H1 (cell line): ENCODE data around the gene NUBPL. TPM values are rescaled to one million over a fixed set of nuclear protein-coding genes. Genes with fewer than 3 reads are reported as not detected.

ENCODE experiments used
- CTCF ChIA-PET: fragments of 300-600 bp; sonication (Branson Sonifier 250); formaldehyde crosslinking; loops from one replicate; lab custom pipeline; 2021; ENCODE audit not compliant: partially characterized antibody; lab: Charles Lee
- POLR2A ChIA-PET: fragments of 300-600 bp; sonication (Branson Sonifier 250); formaldehyde crosslinking; loops from one replicate; lab custom pipeline; 2021; ENCODE audit warnings: inconsistent platforms; ENCODE audit not compliant: partially characterized antibody; lab: Charles Lee
- DNase-seq, 2 experiments: peaks; one replicate each; pipeline versions ENCODE4 v3.0.0 to v3.0.0-alpha.2; 2010 to 2022; ENCODE audit warnings: low spot score in 2 of 2, low read depth in 1 of 2, mixed read lengths in 1 of 2
- FAIRE-seq: peaks from 2 replicates; lab custom pipeline; 2011; peaks lifted over from hg19 to GRCh38; lab: Jason Lieb, UNC
- H2AFZ ChIP-seq: 2 replicates; pipeline ENCODE4 v1.8.1; 2012; ENCODE audit warnings: low read length, inconsistent platforms
- H2AK5ac ChIP-seq: 2 replicates; pipeline ENCODE4 v1.6.1; 2013; ENCODE audit warnings: low read depth, low read length
- H2BK120ac ChIP-seq: replicated peaks from 2 replicates; pipeline ENCODE3; 2013; ENCODE audit warnings: low read depth, low read length, inconsistent platforms
- H2BK12ac ChIP-seq: 2 replicates; pipeline ENCODE4 v1.6.1; 2013; ENCODE audit warnings: low read depth, low read length
- H2BK15ac ChIP-seq: 2 replicates; pipeline ENCODE4 v1.6.1; 2013; ENCODE audit warnings: low read length
- H2BK20ac ChIP-seq: 2 replicates; pipeline ENCODE4 v1.6.1; 2013; ENCODE audit warnings: low read length
- H2BK5ac ChIP-seq: 2 replicates; pipeline ENCODE4 v1.6.1; 2013; ENCODE audit warnings: low read depth, low read length
- H3K14ac ChIP-seq: 2 replicates; pipeline ENCODE4 v1.6.1; 2013; ENCODE audit warnings: inconsistent platforms; ENCODE audit not compliant: insufficient read length
- H3K18ac ChIP-seq: 2 replicates; pipeline ENCODE4 v1.6.1; 2013; ENCODE audit warnings: low read length; ENCODE audit errors: extremely low read depth
- H3K23ac ChIP-seq: 2 replicates; pipeline ENCODE4 v1.6.1; 2013; ENCODE audit warnings: inconsistent platforms; ENCODE audit not compliant: insufficient read length
- H3K23me2 ChIP-seq: 2 replicates; pipeline ENCODE4 v1.6.1; 2013; ENCODE audit warnings: low read depth, low read length
- H3K27ac ChIP-seq: 2 replicates; pipeline ENCODE4 v1.6.1; 2011; ENCODE audit warnings: low read depth, low read length, inconsistent platforms
- H3K27me3 ChIP-seq, 4 experiments: replicated peaks in 1 of 4; 1 replicate in 1 of 4; 2 replicates in 3 of 4; pipeline versions ENCODE4 v1.6.1 to v1.8.1; 2011 to 2013; ENCODE audit warnings: low read length in 3 of 4, mild to moderate bottlenecking in 3 of 4, inconsistent platforms in 2 of 4, mixed read lengths in 2 of 4, moderate library complexity in 1 of 4; ENCODE audit not compliant: control insufficient read depth in 3 of 4, insufficient read depth in 3 of 4; ENCODE audit errors: extremely low read depth in 1 of 4
- H3K36me3 ChIP-seq, 4 experiments: 2 replicates each; pipeline versions ENCODE4 v1.6.1 to v1.8.1; 2011 to 2013; ENCODE audit warnings: mild to moderate bottlenecking in 4 of 4, low read length in 3 of 4, moderate library complexity in 2 of 4, control low read depth in 1 of 4, inconsistent platforms in 1 of 4; ENCODE audit not compliant: insufficient read depth in 4 of 4, control insufficient read depth in 2 of 4
- H3K4ac ChIP-seq: replicated peaks from 2 replicates; pipeline ENCODE3; 2013; ENCODE audit warnings: low read length, low read depth, mixed read lengths, inconsistent platforms; ENCODE audit not compliant: insufficient read length
- H3K4me1 ChIP-seq, 4 experiments: replicated peaks in 1 of 4; 1 replicate in 1 of 4; 2 replicates in 3 of 4; pipeline versions ENCODE4 v1.6.1 to v1.8.1; 2011 to 2013; ENCODE audit warnings: low read length in 3 of 4, inconsistent platforms in 2 of 4, mixed read lengths in 1 of 4; ENCODE audit not compliant: insufficient read depth in 4 of 4, control insufficient read depth in 3 of 4
- H3K4me2 ChIP-seq, 2 experiments: 2 replicates each; pipeline versions ENCODE4 v1.6.1 to v1.8.1; 2011 to 2013; ENCODE audit warnings: low read depth in 2 of 2, low read length in 2 of 2, control low read depth in 1 of 2, inconsistent platforms in 1 of 2, mild to moderate bottlenecking in 1 of 2; ENCODE audit not compliant: insufficient read depth in 1 of 2
- H3K4me3 ChIP-seq, 4 experiments: fragments of 200-600, 300-600 bp in 1 of 4; sonication (generic), shearing (Covaris generic), sonication (Bioruptor Twin) in 1 of 4; 2 replicates each; pipeline versions ENCODE4 v1.5.1 to v1.8.1; 2011 to 2016; ENCODE audit warnings: low read length in 4 of 4, low read depth in 3 of 4, control low read depth in 2 of 4, inconsistent platforms in 2 of 4, mild to moderate bottlenecking in 2 of 4, mixed read lengths in 1 of 4, moderate library complexity in 1 of 4; ENCODE audit not compliant: insufficient read depth in 2 of 4; ENCODE audit errors: extremely low read depth in 1 of 4
- H3K56ac ChIP-seq: replicated peaks from 2 replicates; pipeline ENCODE3; 2013; ENCODE audit warnings: low read depth, mild to moderate bottlenecking, mixed read lengths, low read length, inconsistent platforms; ENCODE audit not compliant: insufficient read length
- H3K79me1 ChIP-seq: 2 replicates; pipeline ENCODE4 v1.6.1; 2013; ENCODE audit warnings: low read depth, low read length, control low read depth
- H3K79me2 ChIP-seq, 2 experiments: 2 replicates each; pipeline versions ENCODE4 v1.6.1 to v1.8.1; 2012 to 2013; ENCODE audit warnings: low read length in 2 of 2, mild to moderate bottlenecking in 2 of 2, inconsistent platforms in 1 of 2; ENCODE audit not compliant: insufficient read depth in 2 of 2, control insufficient read depth in 1 of 2
- H3K9ac ChIP-seq, 4 experiments: replicated peaks in 1 of 4; 1 replicate in 1 of 4; 2 replicates in 3 of 4; pipeline versions ENCODE4 v1.6.1 to v1.8.1; 2011 to 2013; ENCODE audit warnings: low read depth in 3 of 4, low read length in 3 of 4, control low read depth in 2 of 4, mild to moderate bottlenecking in 2 of 4, moderate library complexity in 2 of 4, inconsistent platforms in 1 of 4; ENCODE audit errors: extremely low read depth in 1 of 4
- H3K9me3 ChIP-seq, 2 experiments: 2 replicates each; pipeline versions ENCODE4 v1.6.1 to v1.8.1; 2012 to 2013; ENCODE audit warnings: mild to moderate bottlenecking in 2 of 2, moderate library complexity in 2 of 2, control low read depth in 1 of 2, inconsistent platforms in 1 of 2, low read depth in 1 of 2, low read length in 1 of 2, mixed read lengths in 1 of 2; ENCODE audit not compliant: insufficient read depth in 2 of 2
- H4K20me1 ChIP-seq, 2 experiments: replicated peaks in 1 of 2; 2 replicates each; pipeline versions ENCODE3 to v1.8.1; 2011 to 2013; ENCODE audit warnings: inconsistent platforms in 2 of 2, low read length in 2 of 2, mild to moderate bottlenecking in 1 of 2; ENCODE audit not compliant: insufficient read depth in 2 of 2, control insufficient read depth in 1 of 2
- H4K5ac ChIP-seq: 2 replicates; pipeline ENCODE4 v1.6.1; 2013; ENCODE audit warnings: low read length, low read depth, mixed read lengths, inconsistent platforms; ENCODE audit not compliant: insufficient read length
- H4K8ac ChIP-seq: 2 replicates; pipeline ENCODE4 v1.8.0; 2013; ENCODE audit warnings: mild to moderate bottlenecking, moderate library complexity, low read length, inconsistent platforms; ENCODE audit not compliant: insufficient read depth; ENCODE audit errors: extremely low read depth
- H4K91ac ChIP-seq: replicated peaks from 2 replicates; pipeline ENCODE3; 2013; ENCODE audit warnings: low read length, mixed read lengths, inconsistent platforms; ENCODE audit not compliant: insufficient read length
- EGR1 ChIP-seq: IDR thresholded peaks from 2 replicates; pipeline ENCODE4 v1.6.1; 2011; ENCODE audit warnings: low read depth, low read length, borderline replicate concordance
- KDM5A ChIP-seq: fragments of 200-600 bp; IDR thresholded peaks from 2 replicates; pipeline ENCODE4 v1.7.1; 2012; ENCODE audit warnings: mild to moderate bottlenecking, low read length, inconsistent platforms, mixed read lengths
- SP1 ChIP-seq: IDR thresholded peaks from 2 replicates; pipeline ENCODE4 v1.6.1; 2011; ENCODE audit warnings: low read depth, low read length
- WGBS, 2 experiments: shearing (Covaris generic) in 1 of 2; methylation state at CpG; one replicate each; pipeline versions ENCODE4 v1.1.6 to v1.1.7; 2013 to 2015; ENCODE audit warnings: low lambda C conversion rate in 2 of 2, mixed read lengths in 2 of 2, inconsistent platforms in 1 of 2, low coverage in 1 of 2, missing lambda C conversion rate in 1 of 2; ENCODE audit not compliant: insufficient replicate concordance in 2 of 2, insufficient coverage in 1 of 2, insufficient read length in 1 of 2; ENCODE audit errors: extremely low coverage in 1 of 2, missing lambda C conversion rate in 1 of 2; 5-methylcytosine and 5-hydroxymethylcytosine counted together
- polyA plus RNA-seq, 7 experiments: library from polyadenylated mRNA; depleted of rRNA in 3 of 7; stranded (reverse) in 5 of 7; unstranded in 2 of 7; fragments of >200 nt in 5 of 7; fragments of 200-250 nt in 2 of 7; gene quantifications; 1 replicate in 5 of 7; 2 replicates in 1 of 7; 4 replicates in 1 of 7; pipeline versions ENCODE4 v1.2.1 to v1.2.3, GENCODE V29; 2011 to 2013; ENCODE audit warnings: missing spikeins in 2 of 7, mixed read lengths in 2 of 7
- total RNA-seq: library from RNA; stranded (reverse); fragmentation: NEBNext Ultra II Directional; extraction: Animal tissue kit (Norgen Biotek cat#: 25700); gene quantifications from 2 replicates; pipeline ENCODE4 v1.2.1, GENCODE V29; 2021

The NUBPL gene
- total and polyA plus RNA-seq, 2 of the 8 experiments (the other 6 are each of a cell fraction or from before 2014, with no cell fraction given) = 1.6 to 6.8 TPM

DNA sequence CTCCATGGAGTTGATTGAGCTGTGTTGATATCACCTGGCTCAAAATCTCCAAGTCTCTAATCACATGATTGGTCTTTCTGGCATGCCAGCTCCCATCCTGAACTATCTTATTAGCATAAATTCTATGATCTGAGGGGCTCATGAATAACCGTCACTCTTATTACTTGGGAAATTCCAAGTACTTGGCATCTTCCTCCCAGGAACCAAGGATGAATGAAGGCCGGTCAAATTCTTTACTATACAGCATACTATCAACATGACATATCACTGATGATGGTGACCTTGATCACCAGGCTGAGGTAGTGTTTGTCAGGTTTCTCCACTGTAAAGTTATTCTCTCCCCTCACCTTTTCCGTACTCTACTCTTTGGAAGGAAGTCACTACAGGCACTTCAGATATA, 16.4 kb upstream of the NUBPL start:
- H2BK120ac ChIP-seq = no peak overlapping the region
- no peaks in the 10 kb centered on the region for H3K27me3 ChIP-seq
- no peak overlapping the region for H3K14ac ChIP-seq
- H3K79me1 ChIP-seq = no peaks in the 10 kb centered on the region
- H2BK5ac ChIP-seq = no peak overlapping the region
- no peak overlapping the region for H4K5ac ChIP-seq
- H3K23me2 ChIP-seq = no peaks in the 10 kb centered on the region
- no peak for FAIRE-seq
- H3K36me3 ChIP-seq = no peaks in the 10 kb centered on the region
- no peaks in the 10 kb centered on the region for H3K79me2 ChIP-seq
- H3K18ac ChIP-seq = no peak overlapping the region
- TF ChIP-seq EGR1 (no peak), SP1 (no peak), KDM5A (no peak)
- TF ChIP-seq, all 59 proteins: peak for 0
- Histone ChIP-seq H2BK15ac (no peak overlapping the region), H4K8ac (no peak overlapping the region), H4K91ac (no peak overlapping the region), H2BK20ac (no peak overlapping the region), H3K4me2 (no peak overlapping the region), H3K27ac (no peak overlapping the region), H3K4ac (no peak overlapping the region), H3K56ac (no peak overlapping the region), H3K23ac (no peak overlapping the region), H2AK5ac (no peak overlapping the region), H3K9ac (no peak overlapping the region), H3K9me3 (no peaks in the 10 kb centered on the region; a peak in 1 of 4 replicates), H3K4me3 (no peak overlapping the region), H3K4me1 (no peaks in the 10 kb centered on the region), H2AFZ (no peak overlapping the region), H2BK12ac (no peak overlapping the region), H4K20me1 (no peaks in the 10 kb centered on the region)
- 91% methylated on average over 3 of the region's 3 CpGs; no CpG with 5 or more reads in 1 of the 2 experiments for WGBS, 2 experiments
- ChIA-PET POLR2A (no interaction called here), CTCF (interaction anchor here (1.0 to 1.4 kb wide), 5 partner anchors 21 to 707 kb away, joined by 3 to 4 read pairs (median 3); no protein-coding TSS in a partner anchor)
- DNase-seq = no peak
